CD14-positive monocyte (primary cell): ENCODE data around the gene SDCBP2. TPM values are rescaled to one million over a fixed set of nuclear protein-coding genes. Genes with fewer than 3 reads are reported as not detected.
A peak's percentile ranks its signal among the peaks of the same experiment; 100 is the strongest.

Experiments used
- DNase-seq, 3 donors: peaks; one replicate each; pipeline ENCODE4 v3.0.0-alpha.2; 2011 to 2022
- H2AFZ ChIP-seq: 2 replicates; pipeline ENCODE4 v1.6.0; 2012; ENCODE audit warnings: mild to moderate bottlenecking, low read depth, low read length, inconsistent platforms; ENCODE audit not compliant: insufficient read depth, poor library complexity, severe bottlenecking
- H3K27ac ChIP-seq, 2 donors: 1 replicate in 1 of 2; 2 replicates in 1 of 2; pipeline ENCODE4 v1.5.1; 2012 to 2013; ENCODE audit warnings: low read length in 2 of 2, control low read depth in 1 of 2, inconsistent platforms in 1 of 2, low read depth in 1 of 2, mild to moderate bottlenecking in 1 of 2
- H3K27me3 ChIP-seq, 2 donors: one replicate each; pipeline versions ENCODE4 v1.6.0 to v1.6.1; 2011 to 2013; ENCODE audit warnings: low read length in 2 of 2; ENCODE audit not compliant: control insufficient read depth in 2 of 2, insufficient read depth in 2 of 2
- H3K36me3 ChIP-seq, 2 donors: replicated peaks in 1 of 2; 1 replicate in 1 of 2; 2 replicates in 1 of 2; pipeline versions ENCODE4 v1.5.1 to v1.6.1; 2012 to 2013; ENCODE audit warnings: low read length in 2 of 2, control low read depth in 1 of 2, inconsistent platforms in 1 of 2, mild to moderate bottlenecking in 1 of 2; ENCODE audit not compliant: insufficient read depth in 2 of 2, control insufficient read depth in 1 of 2
- H3K4me1 ChIP-seq, 2 donors: 1 replicate in 1 of 2; 2 replicates in 1 of 2; pipeline versions ENCODE4 v1.5.1 to v1.6.1; 2012 to 2013; ENCODE audit warnings: low read length in 2 of 2, control low read depth in 1 of 2, inconsistent platforms in 1 of 2, mild to moderate bottlenecking in 1 of 2, moderate library complexity in 1 of 2; ENCODE audit not compliant: insufficient read depth in 2 of 2, control insufficient read depth in 1 of 2
- H3K4me2 ChIP-seq: replicated peaks from 2 replicates; pipeline ENCODE3; 2012; ENCODE audit warnings: low read length, moderate library complexity, mild to moderate bottlenecking; ENCODE audit not compliant: poor library complexity, severe bottlenecking; ENCODE audit errors: extremely low read depth
- H3K4me3 ChIP-seq, 3 experiments: fragments of 200-600 bp in 1 of 3; sonication (generic) in 1 of 3; replicated peaks in 1 of 3; 1 replicate in 2 of 3; 2 replicates in 1 of 3; pipeline ENCODE4 v1.5.1; 2011 to 2013; ENCODE audit warnings: low read length in 3 of 3, mild to moderate bottlenecking in 3 of 3, control low read depth in 2 of 3, low read depth in 2 of 3, inconsistent platforms in 1 of 3, moderate library complexity in 1 of 3
- H3K79me2 ChIP-seq: 2 replicates; pipeline ENCODE4 v1.6.0; 2012; ENCODE audit warnings: mild to moderate bottlenecking, control low read depth, inconsistent platforms, low read length, moderate library complexity; ENCODE audit not compliant: insufficient read depth
- H3K9ac ChIP-seq: 2 replicates; pipeline ENCODE4 v1.6.0; 2017; ENCODE audit warnings: low read length, mild to moderate bottlenecking; ENCODE audit not compliant: insufficient read depth, poor library complexity, severe bottlenecking
- H3K9me3 ChIP-seq, 2 donors: replicated peaks in 1 of 2; 1 replicate in 1 of 2; 2 replicates in 1 of 2; pipeline versions ENCODE4 v1.5.1 to v1.6.1; 2012 to 2013; ENCODE audit warnings: low read length in 2 of 2, control low read depth in 1 of 2; ENCODE audit not compliant: control insufficient read depth in 1 of 2, insufficient read depth in 1 of 2
- H4K20me1 ChIP-seq: 2 replicates; pipeline ENCODE4 v1.6.0; 2012; ENCODE audit warnings: mild to moderate bottlenecking, low read length, control low read depth, moderate library complexity; ENCODE audit not compliant: insufficient read depth
- H3K27ac Mint-ChIP-seq, 7 donors: one replicate each; pipeline ENCODE4 v1.8.0; 2020; ENCODE audit warnings: mild to moderate bottlenecking in 7 of 7, mixed read lengths in 7 of 7, moderate library complexity in 6 of 7, inconsistent platforms in 2 of 7
- H3K27me3 Mint-ChIP-seq, 3 donors: one replicate each; pipeline ENCODE4 v1.8.0; 2021 to 2022; ENCODE audit warnings: low read depth in 3 of 3, mild to moderate bottlenecking in 3 of 3, mixed read lengths in 3 of 3, moderate library complexity in 3 of 3, inconsistent platforms in 1 of 3
- H3K36me3 Mint-ChIP-seq, 2 donors: one replicate each; pipeline ENCODE4 v1.8.0; 2020; ENCODE audit warnings: mixed read lengths in 2 of 2, inconsistent platforms in 1 of 2, mild to moderate bottlenecking in 1 of 2
- H3K4me1 Mint-ChIP-seq: one replicate; pipeline ENCODE4 v1.8.0; 2020; ENCODE audit warnings: mild to moderate bottlenecking, mixed read lengths
- H3K4me3 Mint-ChIP-seq, 2 donors: one replicate each; pipeline ENCODE4 v1.8.0; 2020; ENCODE audit warnings: mild to moderate bottlenecking in 2 of 2, mixed read lengths in 2 of 2, moderate library complexity in 1 of 2
- H3K9me3 Mint-ChIP-seq, 7 donors: one replicate each; pipeline ENCODE4 v1.8.0; 2020 to 2022; ENCODE audit warnings: mixed read lengths in 7 of 7, mild to moderate bottlenecking in 6 of 7, moderate library complexity in 6 of 7, inconsistent platforms in 2 of 7
- CTCF ChIP-seq: fragments of 200-600 bp; IDR thresholded peaks from one replicate; pipeline ENCODE4 v1.8.0; 2022; ENCODE audit warnings: antibody characterized with exemption, mild to moderate bottlenecking
- WGBS: methylation state at CpG from one replicate; pipeline ENCODE4 v1.1.5; 2013; ENCODE audit warnings: missing lambda C conversion rate; ENCODE audit not compliant: insufficient coverage; 5-methylcytosine and 5-hydroxymethylcytosine counted together
- intact Hi-C, 2 donors: fragments of 100-400 bp; cut with micrococcal nuclease; formaldehyde crosslinking; loops; one replicate each; pipeline versions ENCODE4 v1.15.0 to v1.15.1; 2023
- polyA plus RNA-seq, 3 donors: library from polyadenylated mRNA; depleted of rRNA in 1 of 3; unstranded in 2 of 3; stranded (reverse) in 1 of 3; fragments of 300-500 nt in 2 of 3; fragments of >200 nt in 1 of 3; fragmentation: Illumina TruSeq in 2 of 3; gene quantifications; 1 replicate in 2 of 3; 2 replicates in 1 of 3; pipeline ENCODE4 v1.2.3, GENCODE V29; 2012 to 2021

SDCBP2 gene
- polyA plus RNA-seq, 3 donors = 0.69 to 1.0 (median 0.71) TPM

GRCh38 chr20:1267161-1267560 lies 61.8 kb downstream of the SDCBP2 start:
- H3K36me3 Mint-ChIP-seq = peaks cover 0 to 9% of the 10 kb centered on the region in 2 donors

More at GRCh38 chr20:1267161-1267560, 61.8 kb downstream of the SDCBP2 start:
- H3K9ac ChIP-seq = no peak overlapping the region
- H3K27ac ChIP-seq = no peak overlapping the region
- H3K36me3 ChIP-seq = no peaks in the 10 kb centered on the region
- peak overlapping the region in 1 of 3 experiments; percentile 69 for H3K4me3 ChIP-seq
- 90% methylated on average over 4 of the region's 8 CpGs for WGBS
- Mint-ChIP-seq H3K9me3 (peaks cover 0 to 20% (median 8%) of the 10 kb centered on the region in 7 donors), H3K4me1 (peaks cover 10% of the 10 kb centered on the region), H3K4me3 (peak overlapping the region in 1 of 2 donors; percentile 68), H3K27me3 (peaks cover 28 to 48% (median 34%) of the 10 kb centered on the region in 3 donors), H3K27ac (no peak overlapping the region)
- TF ChIP-seq CTCF = no peak
- peaks cover 6 to 12% of the 10 kb centered on the region in 2 donors for H3K4me1 ChIP-seq
- H3K79me2 ChIP-seq = no peaks in the 10 kb centered on the region
- H4K20me1 ChIP-seq = no peaks in the 10 kb centered on the region
- peaks cover 4 to 8% of the 10 kb centered on the region in 2 donors for H3K9me3 ChIP-seq
- DNase-seq = no peak
- no peak overlapping the region for H2AFZ ChIP-seq
- H3K27me3 ChIP-seq = peaks cover 23 to 45% of the 10 kb centered on the region in 2 donors
- H3K4me2 ChIP-seq = peak overlapping the region; percentile 81
- intact Hi-C loops = no loop called here
